SJSA1 (cell line): Measurements from ENCODE around the gene HIVEP3. TPM values are rescaled to one million over a fixed set of nuclear protein-coding genes. Genes with fewer than 3 reads are reported as not detected.

ENCODE experiments used
- DNase-seq, 2 experiments: peaks; one replicate each; pipeline ENCODE4 v3.0.0-alpha.2; 2015 to 2020; ENCODE audit warnings: low spot score in 2 of 2, low read depth in 1 of 2
- H3K27ac ChIP-seq: fragments of 250-450 bp; sonication (Bioruptor Pico); 2 replicates; pipeline ENCODE4 v1.5.1; 2020; ENCODE audit warnings: mild to moderate bottlenecking, moderate library complexity
- H3K27me3 ChIP-seq: fragments of 250-450 bp; sonication (Bioruptor Pico); replicated peaks from 2 replicates; pipeline ENCODE4 v1.5.1; 2020; ENCODE audit warnings: mild to moderate bottlenecking, moderate library complexity
- H3K36me3 ChIP-seq: fragments of 250-450 bp; sonication (Bioruptor Pico); 2 replicates; pipeline ENCODE4 v1.5.1; 2020; ENCODE audit warnings: mild to moderate bottlenecking
- H3K4me1 ChIP-seq: fragments of 250-450 bp; sonication (Bioruptor Pico); replicated peaks from 2 replicates; pipeline ENCODE4 v1.6.1; 2021; ENCODE audit warnings: mild to moderate bottlenecking
- H3K4me3 ChIP-seq: fragments of 250-450 bp; sonication (Bioruptor Pico); 2 replicates; pipeline ENCODE4 v1.5.1; 2020; ENCODE audit warnings: mild to moderate bottlenecking
- H3K9me3 ChIP-seq: fragments of 250-450 bp; sonication (Bioruptor Pico); replicated peaks from 2 replicates; pipeline ENCODE4 v1.5.1; 2020; ENCODE audit warnings: mild to moderate bottlenecking
- total RNA-seq: library from RNA; depleted of rRNA; stranded (reverse); fragments of >200 nt; shearing (Covaris generic); gene quantifications from 2 replicates; pipeline ENCODE4 v1.2.3, GENCODE V29; 2014

The HIVEP3 gene
- total RNA-seq, 1 experiment from 2014 or later = 2.2 TPM

DNA sequence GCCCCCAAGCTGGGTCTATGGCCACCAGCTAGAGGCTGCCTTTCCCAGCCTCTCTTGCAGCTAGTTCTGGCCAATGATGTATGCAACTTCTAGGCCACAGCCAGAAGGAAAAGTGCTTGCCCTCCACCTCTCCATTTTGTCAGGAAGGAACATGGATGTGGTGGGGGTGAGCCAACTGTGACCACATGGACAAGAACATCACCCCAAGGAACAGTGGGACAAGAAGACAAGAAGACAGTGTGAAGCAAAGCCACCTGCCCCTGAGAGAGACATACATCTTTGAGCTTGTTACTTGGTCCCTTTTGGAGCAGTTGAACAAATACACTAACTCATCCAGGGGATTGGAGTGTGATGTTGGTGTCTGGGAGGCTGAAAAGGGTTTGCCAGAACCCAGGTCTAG lies 328.4 kb downstream of the HIVEP3 start:
- DNase-seq = no peak
- Histone ChIP-seq H3K27ac (no peak overlapping the region), H3K27me3 (no peaks in the 10 kb centered on the region), H3K36me3 (no peaks in the 10 kb centered on the region), H3K4me1 (no peaks in the 10 kb centered on the region), H3K4me3 (no peak overlapping the region), H3K9me3 (no peaks in the 10 kb centered on the region)

DNA sequence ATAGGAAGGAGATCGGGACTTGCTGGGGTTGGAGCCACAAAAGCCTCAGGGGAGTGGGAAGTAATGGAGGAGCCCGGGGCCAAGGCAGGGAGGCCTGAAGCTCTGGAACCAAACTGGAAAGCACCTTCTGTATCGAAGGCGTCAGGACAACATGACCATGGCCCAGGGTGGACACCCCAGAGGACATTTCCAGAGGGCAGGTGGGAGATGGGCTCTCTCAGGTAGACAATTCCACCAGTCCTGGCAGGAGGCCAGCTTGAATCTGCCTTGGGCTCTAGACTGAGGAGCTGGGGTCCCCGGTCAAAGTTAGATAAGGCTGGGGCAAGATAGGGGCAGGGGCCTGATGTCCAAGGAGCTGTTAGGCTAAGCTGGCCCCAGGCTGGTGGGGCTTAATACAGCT lies 329.3 kb downstream of the HIVEP3 start:
- no peak for DNase-seq
- no peaks in the 10 kb centered on the region for H3K27me3 ChIP-seq
- H3K36me3 ChIP-seq = no peaks in the 10 kb centered on the region
- H3K9me3 ChIP-seq = no peaks in the 10 kb centered on the region
- H3K4me1 ChIP-seq = no peaks in the 10 kb centered on the region
- H3K27ac ChIP-seq = no peak overlapping the region
- no peak overlapping the region for H3K4me3 ChIP-seq

DNA sequence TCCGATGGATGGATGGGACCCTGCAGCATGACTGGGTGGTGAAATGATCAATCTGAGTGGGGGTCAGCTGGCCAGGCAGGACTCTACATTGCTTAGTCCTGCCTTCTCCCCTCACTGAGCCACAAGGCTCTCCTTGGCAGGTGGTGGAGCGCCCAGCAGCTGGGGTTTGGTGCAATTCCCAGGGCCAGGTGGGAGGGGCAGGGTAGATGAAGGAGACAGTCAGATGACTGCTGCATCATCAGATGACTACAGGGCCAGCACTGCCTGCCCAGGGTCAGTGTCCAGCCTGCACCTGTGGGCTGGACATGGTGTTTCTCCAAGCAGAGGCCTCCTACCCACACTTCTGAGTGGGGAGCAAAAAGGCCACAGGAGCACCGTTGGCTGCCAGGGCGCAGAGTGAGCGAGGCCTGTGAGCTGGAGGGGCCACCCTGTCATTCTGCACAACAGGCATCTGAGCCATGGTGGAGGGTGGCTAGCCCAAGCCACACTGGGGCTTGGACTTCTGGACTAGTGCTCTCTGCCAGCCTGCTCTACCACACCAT lies 330.3 kb downstream of the HIVEP3 start:
- H3K36me3 ChIP-seq = peaks cover 8% of the 10 kb centered on the region; the same call in 1 of the 2 replicates
- no peaks in the 10 kb centered on the region for H3K4me1 ChIP-seq
- H3K27ac ChIP-seq = no peak overlapping the region
- H3K9me3 ChIP-seq = no peaks in the 10 kb centered on the region
- DNase-seq = no peak
- no peaks in the 10 kb centered on the region for H3K27me3 ChIP-seq
- H3K4me3 ChIP-seq = no peak overlapping the region

DNA sequence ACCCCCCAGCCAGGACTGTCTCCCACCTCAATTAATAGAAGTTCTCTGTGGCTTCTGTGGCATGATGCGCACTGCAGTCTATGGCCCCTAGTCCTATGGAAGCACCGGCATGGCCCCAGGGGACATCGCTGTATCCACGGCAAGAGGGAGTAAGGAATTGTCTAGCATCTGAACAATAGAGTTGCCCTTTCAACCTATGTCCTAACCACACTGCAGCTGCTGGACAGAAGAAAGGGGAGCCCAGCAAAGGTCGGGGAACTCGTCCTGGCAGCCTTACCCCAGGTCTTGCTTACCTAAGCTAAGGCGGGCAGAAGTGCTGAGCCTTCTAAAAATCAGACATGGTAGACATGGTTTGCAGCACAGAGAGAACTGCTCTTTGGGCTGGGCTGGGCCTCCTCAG lies 330.9 kb downstream of the HIVEP3 start:
- Histone ChIP-seq H3K4me3 (no peak overlapping the region), H3K27me3 (no peaks in the 10 kb centered on the region), H3K4me1 (no peaks in the 10 kb centered on the region), H3K36me3 (peaks cover 9% of the 10 kb centered on the region; the same call in 1 of the 2 replicates), H3K27ac (no peak overlapping the region), H3K9me3 (no peaks in the 10 kb centered on the region)
- no peak for DNase-seq

DNA sequence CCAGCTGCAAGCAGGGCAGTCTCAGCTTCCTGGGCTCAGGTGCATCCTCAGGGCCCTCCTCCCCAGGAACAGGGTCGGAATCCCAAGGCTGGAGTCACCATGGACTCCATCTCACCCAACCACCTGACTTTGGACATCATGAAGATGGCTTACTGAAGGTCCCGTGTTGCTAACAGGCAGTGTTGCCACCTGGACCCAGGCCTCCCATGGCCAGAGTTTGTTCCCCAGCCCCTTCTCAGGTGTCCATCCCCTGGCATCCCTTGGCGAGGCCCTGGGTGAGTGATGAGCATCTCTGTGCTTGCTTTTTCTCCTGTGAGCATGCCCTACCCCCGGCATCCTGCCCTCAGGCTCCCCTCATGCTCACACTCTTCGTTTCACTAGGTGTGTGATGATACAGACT lies 332.5 kb downstream of the HIVEP3 start:
- no peak overlapping the region for H3K27ac ChIP-seq
- H3K9me3 ChIP-seq = no peaks in the 10 kb centered on the region
- H3K36me3 ChIP-seq = peaks cover 11% of the 10 kb centered on the region

DNA sequence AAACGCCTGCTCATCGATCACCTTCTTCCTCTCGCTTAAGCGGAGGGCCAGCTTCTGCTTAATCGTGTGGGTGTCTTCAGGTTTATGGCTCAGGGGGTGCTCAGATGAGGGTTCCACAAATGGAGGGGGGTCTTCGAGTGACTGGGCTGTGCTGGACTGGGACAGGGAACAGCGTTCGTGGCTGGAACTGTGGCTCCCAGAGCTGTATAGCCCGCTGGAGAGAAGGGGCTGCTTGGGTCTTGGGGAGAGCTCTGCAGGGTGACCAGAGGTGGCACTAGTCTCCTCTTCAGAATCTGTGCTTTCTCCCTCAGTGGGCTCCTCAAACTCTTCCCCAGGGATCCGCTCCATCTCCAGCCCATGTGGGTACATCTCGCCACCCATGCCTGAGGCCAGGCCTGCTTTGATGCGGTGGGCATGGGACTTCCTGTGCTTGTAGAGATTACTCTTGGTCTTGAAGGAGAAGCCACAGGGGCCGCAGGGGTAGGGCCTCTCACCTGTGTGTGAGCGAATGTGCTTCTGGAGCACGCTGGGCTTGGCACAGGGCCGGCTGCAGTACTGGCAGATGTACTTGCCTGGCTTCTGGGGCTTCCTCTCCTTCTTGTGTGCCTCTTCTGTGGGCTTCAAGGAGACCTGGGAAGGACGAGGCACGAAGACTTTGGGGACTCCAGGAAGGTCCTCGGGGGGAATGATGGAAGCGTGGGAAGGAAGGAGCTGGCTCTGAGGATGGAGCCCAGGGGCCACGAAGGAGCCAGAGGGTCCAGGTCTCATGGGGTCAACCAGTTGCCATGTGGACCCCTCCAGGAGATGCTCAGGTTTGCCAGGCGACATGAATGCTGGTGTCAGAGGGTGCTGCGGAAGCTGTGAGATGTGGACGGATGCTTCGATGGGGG lies 334.8 kb downstream of the HIVEP3 start:
- no peaks in the 10 kb centered on the region for H3K4me1 ChIP-seq
- DNase-seq = no peak
- no peaks in the 10 kb centered on the region for H3K27me3 ChIP-seq
- H3K4me3 ChIP-seq = no peak overlapping the region
- peaks cover 11% of the 10 kb centered on the region for H3K36me3 ChIP-seq
- no peak overlapping the region for H3K27ac ChIP-seq
- H3K9me3 ChIP-seq = no peaks in the 10 kb centered on the region

More for the DNA sequence above, 332.5 kb downstream of the HIVEP3 start:
- Histone ChIP-seq H3K4me3 (no peak overlapping the region), H3K27me3 (no peaks in the 10 kb centered on the region), H3K4me1 (no peaks in the 10 kb centered on the region)
- DNase-seq = no peak

DNA sequence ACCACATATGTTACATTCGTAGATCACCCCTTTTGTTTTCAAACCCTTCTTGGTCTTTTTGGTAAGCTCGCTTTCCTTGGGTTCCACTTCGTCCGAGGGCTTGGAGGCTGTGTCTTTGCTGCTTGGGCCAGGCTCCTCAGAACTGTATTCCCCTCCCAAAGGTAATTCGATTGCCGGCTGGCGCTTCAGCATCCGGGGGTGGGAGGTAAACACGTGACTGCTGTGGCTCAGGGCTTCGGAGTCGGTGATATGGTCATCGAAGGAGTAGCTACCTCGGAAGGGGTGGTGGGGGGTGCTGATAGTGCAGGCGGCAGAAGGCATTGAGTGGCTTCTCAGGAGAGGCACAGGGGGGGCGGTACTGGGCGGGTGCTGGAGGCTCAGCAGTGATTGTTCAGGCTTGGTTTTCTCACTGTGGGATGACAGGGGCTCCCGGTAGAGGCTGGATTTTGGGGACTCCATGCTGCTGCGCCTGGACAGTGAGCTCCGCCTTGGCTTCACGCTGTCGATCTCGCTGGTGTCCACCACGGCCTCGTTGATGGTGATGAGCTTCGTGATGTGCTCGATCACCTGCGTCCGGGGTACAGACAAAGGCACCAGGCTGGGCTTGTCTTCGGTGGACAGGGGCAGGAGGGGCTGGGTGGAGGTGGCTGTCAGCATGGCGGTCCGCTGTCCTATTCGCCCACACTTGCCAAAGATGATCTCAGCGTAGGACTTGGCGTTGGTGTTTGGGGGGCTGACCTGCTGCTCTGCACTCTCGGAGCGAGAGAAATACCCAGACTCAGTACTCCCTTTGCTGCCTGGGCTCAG lies 335.7 kb downstream of the HIVEP3 start:
- H3K27ac ChIP-seq = no peak overlapping the region
- H3K4me3 ChIP-seq = no peak overlapping the region
- no peaks in the 10 kb centered on the region for H3K9me3 ChIP-seq
- peaks cover 11% of the 10 kb centered on the region for H3K36me3 ChIP-seq
- H3K27me3 ChIP-seq = no peaks in the 10 kb centered on the region
- DNase-seq = no peak
- H3K4me1 ChIP-seq = no peaks in the 10 kb centered on the region

DNA sequence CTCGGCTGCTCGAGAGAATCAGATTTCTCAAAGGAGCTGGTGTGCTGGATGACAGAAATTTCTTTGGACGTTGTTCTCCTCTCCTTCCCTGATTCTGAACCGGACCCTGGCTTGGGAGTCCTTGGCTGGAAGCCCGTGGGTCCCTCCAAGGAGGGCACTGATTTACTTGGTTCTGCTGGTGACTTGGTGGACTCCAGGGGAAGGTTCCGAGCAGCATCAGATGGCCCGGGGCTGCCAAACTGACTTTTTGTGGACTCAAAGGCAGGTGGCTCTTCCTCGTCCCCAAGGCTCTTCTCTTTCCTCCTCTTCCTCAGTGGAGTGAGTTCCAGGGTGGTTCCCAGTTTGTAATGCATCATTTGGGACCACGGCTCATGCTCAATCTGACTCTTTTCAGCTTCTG lies 336.4 kb downstream of the HIVEP3 start:
- H3K4me1 ChIP-seq = no peaks in the 10 kb centered on the region
- H3K4me3 ChIP-seq = no peak overlapping the region
- H3K27ac ChIP-seq = no peak overlapping the region
- no peak for DNase-seq
- no peaks in the 10 kb centered on the region for H3K9me3 ChIP-seq
- peaks cover 11% of the 10 kb centered on the region for H3K36me3 ChIP-seq
- H3K27me3 ChIP-seq = no peaks in the 10 kb centered on the region

DNA sequence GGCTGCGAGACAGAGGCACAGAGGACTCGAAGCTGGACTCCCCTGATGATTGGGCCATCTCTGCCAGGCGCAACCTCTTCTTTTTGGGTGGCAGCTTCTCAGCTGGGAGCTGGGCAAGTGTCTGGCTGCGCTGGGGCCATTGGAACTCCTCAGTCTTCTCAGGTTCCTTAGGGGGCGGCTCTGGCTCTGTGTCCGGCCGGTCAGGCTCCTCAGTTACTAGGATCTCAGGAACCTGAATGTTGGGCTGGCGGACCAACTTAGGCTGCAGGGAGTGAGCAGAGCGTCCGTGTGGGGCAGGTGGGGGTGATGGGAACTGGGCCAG lies 336.8 kb downstream of the HIVEP3 start:
- Histone ChIP-seq H3K4me1 (no peaks in the 10 kb centered on the region), H3K36me3 (peaks cover 11% of the 10 kb centered on the region), H3K27me3 (no peaks in the 10 kb centered on the region), H3K4me3 (no peak overlapping the region), H3K27ac (no peak overlapping the region), H3K9me3 (no peaks in the 10 kb centered on the region)
- DNase-seq = no peak

DNA sequence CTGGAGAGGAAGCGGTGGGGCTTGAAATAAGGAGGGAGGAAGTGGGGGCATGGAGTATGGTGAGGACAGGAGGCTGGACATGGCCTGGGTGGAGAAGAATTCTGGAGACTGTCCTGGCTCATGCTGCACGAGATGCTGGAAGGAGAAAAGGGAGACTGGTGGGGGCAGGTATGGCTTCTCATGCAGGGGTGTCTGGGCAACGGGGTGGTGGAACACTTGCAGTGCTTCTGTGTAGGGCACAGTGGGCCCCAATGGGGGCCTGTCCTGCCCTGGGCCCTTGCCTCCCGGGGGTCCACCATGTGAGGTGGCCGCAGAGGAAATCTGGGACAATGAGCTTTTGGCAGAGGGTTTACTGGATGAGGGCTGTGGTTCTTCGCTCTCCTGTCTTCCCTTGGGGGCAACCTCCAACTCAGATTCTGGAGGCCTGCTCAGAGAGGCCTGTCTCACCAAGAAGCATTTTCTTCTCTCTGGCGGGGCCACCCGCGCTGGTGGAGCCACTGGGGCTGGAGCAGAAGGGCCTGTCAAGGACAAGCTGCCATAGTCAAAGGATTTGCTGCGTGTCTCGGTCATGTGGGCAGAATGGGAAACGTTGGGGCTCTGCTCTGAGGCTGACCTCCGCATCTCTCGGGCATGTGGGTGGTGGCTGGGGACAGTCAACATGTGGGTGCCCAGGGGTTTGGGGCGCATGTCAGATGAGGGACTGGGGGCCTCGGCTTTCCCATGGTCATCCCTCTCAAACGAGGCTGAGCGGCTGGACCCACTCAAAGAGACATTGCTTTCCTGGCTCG lies 337.3 kb downstream of the HIVEP3 start:
- Histone ChIP-seq H3K4me3 (no peak overlapping the region), H3K9me3 (no peaks in the 10 kb centered on the region), H3K27ac (no peak overlapping the region), H3K36me3 (peaks cover 11% of the 10 kb centered on the region), H3K4me1 (no peaks in the 10 kb centered on the region), H3K27me3 (no peaks in the 10 kb centered on the region)
- DNase-seq = no peak

DNA sequence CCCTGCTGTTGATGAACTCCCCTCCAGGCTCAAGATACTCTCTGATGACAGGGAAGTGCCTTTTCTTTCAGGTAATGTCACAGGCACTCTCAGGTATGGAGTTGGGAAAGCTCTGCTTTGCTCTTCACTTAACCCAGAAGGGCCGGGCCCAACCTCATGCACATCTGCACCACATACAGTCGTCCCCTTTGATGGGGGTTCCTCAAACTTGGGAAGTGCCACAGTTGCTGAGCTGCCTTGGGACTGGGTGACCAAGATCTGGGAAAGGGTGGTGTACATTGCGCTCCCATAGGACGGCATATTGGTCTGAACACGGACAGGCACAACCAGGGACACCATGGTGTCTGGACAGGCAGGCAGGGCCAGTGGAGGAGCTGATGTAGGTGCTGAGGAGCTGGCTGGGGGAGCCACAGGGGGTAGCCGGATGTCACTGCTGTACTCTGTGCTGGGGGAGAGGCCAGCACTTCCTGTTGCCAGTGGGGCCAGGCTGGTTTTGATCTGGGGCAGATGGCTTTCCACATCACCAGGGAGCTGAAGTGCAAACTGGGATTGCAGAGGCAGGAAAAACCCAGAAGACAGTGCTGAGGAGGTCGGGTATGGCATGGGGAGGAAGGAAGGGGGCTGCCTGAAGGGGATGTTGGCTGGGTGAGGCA lies 338.1 kb downstream of the HIVEP3 start:
- no peak overlapping the region for H3K4me3 ChIP-seq
- no peaks in the 10 kb centered on the region for H3K4me1 ChIP-seq
- DNase-seq = no peak
- no peaks in the 10 kb centered on the region for H3K27me3 ChIP-seq
- no peak overlapping the region for H3K27ac ChIP-seq
- peaks cover 11% of the 10 kb centered on the region for H3K36me3 ChIP-seq
- H3K9me3 ChIP-seq = no peaks in the 10 kb centered on the region

DNA sequence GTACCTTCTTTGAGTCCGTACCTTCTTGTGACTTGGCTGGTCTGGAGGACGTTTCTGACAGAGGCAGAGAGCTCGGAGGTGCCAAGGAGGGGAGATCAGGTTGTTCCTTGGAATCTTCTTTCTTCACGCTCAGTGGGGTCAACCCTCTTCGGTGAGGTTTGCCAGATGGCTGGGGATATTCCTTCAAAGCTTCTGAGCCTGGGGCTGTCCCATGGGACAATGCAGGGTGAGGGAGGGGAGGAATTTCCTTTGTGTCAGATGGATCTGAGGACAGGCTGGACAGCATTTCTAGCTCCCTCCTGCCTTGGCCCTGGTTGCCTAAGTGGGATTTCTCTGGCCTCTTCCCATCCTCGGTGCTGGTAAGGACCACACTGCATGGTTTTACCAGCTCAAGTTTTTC lies 338.7 kb downstream of the HIVEP3 start:
- no peak for DNase-seq
- Histone ChIP-seq H3K9me3 (no peaks in the 10 kb centered on the region), H3K4me1 (no peaks in the 10 kb centered on the region), H3K4me3 (no peak overlapping the region), H3K27me3 (no peaks in the 10 kb centered on the region), H3K27ac (no peak overlapping the region), H3K36me3 (peaks cover 11% of the 10 kb centered on the region)

DNA sequence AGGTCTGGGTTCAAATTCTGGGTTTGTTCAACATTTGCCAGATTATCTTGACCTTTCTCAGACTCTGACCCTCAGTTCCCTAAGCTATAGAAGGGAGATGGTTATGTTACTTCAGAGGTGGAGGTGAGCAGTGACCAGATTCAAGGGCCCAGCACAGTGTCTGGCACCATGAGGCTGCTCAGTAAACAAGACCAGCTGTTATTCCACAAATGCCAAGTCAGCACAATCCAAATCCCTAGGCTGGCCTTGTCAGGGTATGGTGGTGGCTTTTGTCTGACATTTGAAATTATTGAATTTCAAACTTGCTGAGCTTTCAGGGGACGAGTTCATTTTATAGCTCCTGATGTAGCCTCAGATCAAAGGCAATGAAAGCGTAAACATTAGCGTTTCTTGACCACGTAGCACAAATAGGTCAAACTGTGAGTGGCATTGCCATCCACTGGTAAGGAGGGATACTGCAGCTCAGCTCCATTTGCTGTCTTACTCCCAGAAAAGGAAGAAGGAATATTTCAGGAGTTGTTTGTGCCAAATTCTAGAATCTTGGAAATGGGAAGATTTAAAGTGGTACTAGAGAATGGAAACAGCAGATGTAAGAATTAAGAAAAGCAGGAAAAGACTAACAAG lies 339.9 kb downstream of the HIVEP3 start:
- H3K27me3 ChIP-seq = no peaks in the 10 kb centered on the region
- no peaks in the 10 kb centered on the region for H3K9me3 ChIP-seq
- peak in 1 of 2 experiments; percentile 51 for DNase-seq
- peaks cover 8% of the 10 kb centered on the region for H3K36me3 ChIP-seq
- H3K27ac ChIP-seq = no peak overlapping the region
- H3K4me3 ChIP-seq = no peak overlapping the region
- H3K4me1 ChIP-seq = 0 out of 2 replicates have a peak, but pooled peaks cover 4% of the 10 kb centered on the region
